ENCODE data around the gene BAIAP2. TPM values are rescaled to one million over a fixed set of nuclear protein-coding genes. Genes with fewer than 3 reads are reported as not detected.

The BAIAP2 gene
- polyA plus RNA-seq, 3 donors, result 8.6 to 17.0 (median 11.2) TPM

DNA sequence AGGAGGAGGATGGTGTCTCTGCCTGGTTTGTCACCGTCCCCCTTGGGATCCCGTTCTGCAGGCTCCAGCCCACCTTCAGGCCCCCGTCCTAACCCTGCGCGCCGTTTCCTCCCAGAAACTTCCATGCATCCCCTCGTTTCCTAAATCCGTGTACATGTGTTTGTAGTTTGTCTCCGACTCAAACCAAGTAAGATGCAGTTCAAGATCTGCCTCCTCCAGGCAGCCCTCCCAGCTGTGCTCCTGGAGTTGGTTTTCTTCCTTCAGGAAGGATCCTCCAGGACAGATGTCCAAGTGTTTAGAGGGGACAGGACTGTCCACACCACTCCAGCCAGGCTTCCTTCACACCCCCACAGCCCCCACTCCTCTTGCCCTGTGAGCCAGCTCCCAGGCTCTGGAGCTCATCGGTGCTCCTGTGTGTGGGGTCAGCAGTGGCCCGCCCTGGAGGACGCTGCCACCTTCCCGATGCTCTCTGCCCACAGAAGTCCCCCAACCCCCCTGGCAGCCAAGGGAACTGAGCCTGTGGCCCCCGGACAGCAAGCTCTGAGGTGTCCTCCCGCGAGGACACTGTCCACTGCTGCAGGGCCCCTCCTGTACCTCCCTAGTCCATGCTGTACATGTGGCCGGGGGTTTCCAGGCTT, 11.3 kb downstream of the BAIAP2 start:
- no peak overlapping the region for H2AFZ ChIP-seq (ENCODE audit: insufficient read depth, low read depth, low read length, poor library complexity, severe bottlenecking)
- Mint-ChIP-seq H3K27ac (peak overlapping the region in 1 of 7 donors; percentile 9), H3K36me3 (peaks cover 0 to 6% of the 10 kb centered on the region in 2 donors), H3K27me3 (ENCODE audit: low read depth in 3 of 3) (peaks cover 1 to 6% (median 3%) of the 10 kb centered on the region in 3 donors), H3K9me3 (no peaks in the 10 kb centered on the region), H3K4me3 (no peak overlapping the region), H3K4me1 (peaks cover 36% of the 10 kb centered on the region)
- H3K4me3 ChIP-seq (replicated peaks in 1 of 3; ENCODE audit: low read depth in 2 of 3, low read length in 3 of 3), result no peak overlapping the region
- peaks cover 42% of the 10 kb centered on the region for H4K20me1 ChIP-seq (ENCODE audit: insufficient read depth, low read length)
- H3K4me2 ChIP-seq (replicated peaks; ENCODE audit: extremely low read depth, low read length, poor library complexity, severe bottlenecking), result no peak overlapping the region
- H3K79me2 ChIP-seq (ENCODE audit: insufficient read depth, low read length), result no peaks in the 10 kb centered on the region
- intact Hi-C loops (cut with micrococcal nuclease), result no loop called here
- no peak for DNase-seq
- H3K9me3 ChIP-seq (replicated peaks in 1 of 2; ENCODE audit: control insufficient read depth in 1 of 2, insufficient read depth in 1 of 2, low read length in 2 of 2), result no peaks in the 10 kb centered on the region
- no peaks in the 10 kb centered on the region for H3K36me3 ChIP-seq (replicated peaks in 1 of 2; ENCODE audit: control insufficient read depth in 1 of 2, insufficient read depth in 2 of 2, low read length in 2 of 2)
- H3K27me3 ChIP-seq (ENCODE audit: control insufficient read depth in 2 of 2, insufficient read depth in 2 of 2, low read length in 2 of 2), result no peaks in the 10 kb centered on the region
- TF ChIP-seq, protein P1, sequence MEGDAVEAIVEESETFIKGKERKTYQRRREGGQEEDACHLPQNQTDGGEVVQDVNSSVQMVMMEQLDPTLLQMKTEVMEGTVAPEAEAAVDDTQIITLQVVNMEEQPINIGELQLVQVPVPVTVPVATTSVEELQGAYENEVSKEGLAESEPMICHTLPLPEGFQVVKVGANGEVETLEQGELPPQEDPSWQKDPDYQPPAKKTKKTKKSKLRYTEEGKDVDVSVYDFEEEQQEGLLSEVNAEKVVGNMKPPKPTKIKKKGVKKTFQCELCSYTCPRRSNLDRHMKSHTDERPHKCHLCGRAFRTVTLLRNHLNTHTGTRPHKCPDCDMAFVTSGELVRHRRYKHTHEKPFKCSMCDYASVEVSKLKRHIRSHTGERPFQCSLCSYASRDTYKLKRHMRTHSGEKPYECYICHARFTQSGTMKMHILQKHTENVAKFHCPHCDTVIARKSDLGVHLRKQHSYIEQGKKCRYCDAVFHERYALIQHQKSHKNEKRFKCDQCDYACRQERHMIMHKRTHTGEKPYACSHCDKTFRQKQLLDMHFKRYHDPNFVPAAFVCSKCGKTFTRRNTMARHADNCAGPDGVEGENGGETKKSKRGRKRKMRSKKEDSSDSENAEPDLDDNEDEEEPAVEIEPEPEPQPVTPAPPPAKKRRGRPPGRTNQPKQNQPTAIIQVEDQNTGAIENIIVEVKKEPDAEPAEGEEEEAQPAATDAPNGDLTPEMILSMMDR (IDR thresholded peaks at IDR 0.05), result no peak
- H3K9ac ChIP-seq (ENCODE audit: insufficient read depth, low read length, poor library complexity, severe bottlenecking), result no peak overlapping the region
- H3K4me1 ChIP-seq (ENCODE audit: control insufficient read depth in 1 of 2, insufficient read depth in 2 of 2, low read length in 2 of 2), result peaks cover 31 to 38% of the 10 kb centered on the region in 2 donors
- H3K27ac ChIP-seq (ENCODE audit: low read depth in 1 of 2, low read length in 2 of 2), result no peak overlapping the region
- 94% methylated on average over 15 of the region's 17 CpGs for WGBS (ENCODE audit: insufficient coverage)

DNA sequence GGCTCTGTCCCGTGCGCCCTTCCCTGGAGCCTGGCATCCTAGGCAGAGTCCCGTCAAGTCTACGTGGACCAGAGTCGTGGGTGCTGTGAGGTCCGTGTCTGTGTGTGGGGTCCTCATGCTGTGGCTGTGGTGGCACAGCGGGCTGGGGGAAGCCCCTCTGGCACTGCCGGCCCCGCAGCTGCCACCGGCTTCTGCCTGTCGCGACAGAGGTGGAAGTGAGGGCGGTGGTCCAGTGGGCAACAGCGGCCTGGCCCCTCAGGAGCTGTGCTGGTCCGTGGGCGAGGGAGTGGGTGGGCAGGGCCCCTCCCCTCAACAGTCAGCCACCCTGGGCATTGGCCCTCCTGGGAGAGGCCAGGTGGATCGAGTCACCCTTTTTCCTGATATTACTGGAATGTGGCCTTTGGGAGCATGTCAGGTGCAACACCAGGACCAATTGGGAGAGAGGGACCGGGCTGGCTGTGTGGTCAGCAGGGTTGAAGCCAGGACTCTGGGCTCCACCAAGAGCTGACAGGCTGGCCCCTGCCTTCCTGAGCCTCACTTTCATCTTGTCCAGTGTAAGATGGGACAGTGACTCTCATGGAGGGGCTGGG, 11.9 kb downstream of the BAIAP2 start:
- 87% methylated on average over 12 of the region's 18 CpGs for WGBS (ENCODE audit: insufficient coverage)
- H3K36me3 ChIP-seq (replicated peaks in 1 of 2; ENCODE audit: control insufficient read depth in 1 of 2, insufficient read depth in 2 of 2, low read length in 2 of 2), result no peaks in the 10 kb centered on the region
- Mint-ChIP-seq H3K9me3 (no peaks in the 10 kb centered on the region), H3K4me3 (no peak overlapping the region), H3K4me1 (peaks cover 41% of the 10 kb centered on the region), H3K27ac (peak overlapping the region in 2 of 7 donors; percentile 23 to 33), H3K36me3 (peaks cover 0 to 6% of the 10 kb centered on the region in 2 donors), H3K27me3 (ENCODE audit: low read depth in 3 of 3) (peaks cover 1 to 6% (median 3%) of the 10 kb centered on the region in 3 donors)
- H3K9ac ChIP-seq (ENCODE audit: insufficient read depth, low read length, poor library complexity, severe bottlenecking), result no peak overlapping the region
- no peaks in the 10 kb centered on the region for H3K27me3 ChIP-seq (ENCODE audit: control insufficient read depth in 2 of 2, insufficient read depth in 2 of 2, low read length in 2 of 2)
- no peak for DNase-seq
- TF ChIP-seq, protein P1 (IDR thresholded peaks at IDR 0.05), result no peak
- no peaks in the 10 kb centered on the region for H3K9me3 ChIP-seq (replicated peaks in 1 of 2; ENCODE audit: control insufficient read depth in 1 of 2, insufficient read depth in 1 of 2, low read length in 2 of 2)
- H3K79me2 ChIP-seq (ENCODE audit: insufficient read depth, low read length), result no peaks in the 10 kb centered on the region
- no peak overlapping the region for H3K4me2 ChIP-seq (replicated peaks; ENCODE audit: extremely low read depth, low read length, poor library complexity, severe bottlenecking)
- H4K20me1 ChIP-seq (ENCODE audit: insufficient read depth, low read length), result peaks cover 39% of the 10 kb centered on the region
- H3K4me1 ChIP-seq (ENCODE audit: control insufficient read depth in 1 of 2, insufficient read depth in 2 of 2, low read length in 2 of 2), result peaks cover 37 to 44% of the 10 kb centered on the region in 2 donors
- no peak overlapping the region for H3K4me3 ChIP-seq (replicated peaks in 1 of 3; ENCODE audit: low read depth in 2 of 3, low read length in 3 of 3)
- H3K27ac ChIP-seq (ENCODE audit: low read depth in 1 of 2, low read length in 2 of 2), result no peak overlapping the region
- H2AFZ ChIP-seq (ENCODE audit: insufficient read depth, low read depth, low read length, poor library complexity, severe bottlenecking), result no peak overlapping the region
- intact Hi-C loops (cut with micrococcal nuclease), result no loop called here
